ENCODE measurements around the gene ZC3H10. TPM values are rescaled to one million over a fixed set of nuclear protein-coding genes. Genes with fewer than 3 reads are reported as not detected.

Gene ZC3H10
- total and polyA plus RNA-seq, 2 of the 4 experiments (the other 2 are of a cell fraction), result 1.5 to 3.6 TPM

DNA sequence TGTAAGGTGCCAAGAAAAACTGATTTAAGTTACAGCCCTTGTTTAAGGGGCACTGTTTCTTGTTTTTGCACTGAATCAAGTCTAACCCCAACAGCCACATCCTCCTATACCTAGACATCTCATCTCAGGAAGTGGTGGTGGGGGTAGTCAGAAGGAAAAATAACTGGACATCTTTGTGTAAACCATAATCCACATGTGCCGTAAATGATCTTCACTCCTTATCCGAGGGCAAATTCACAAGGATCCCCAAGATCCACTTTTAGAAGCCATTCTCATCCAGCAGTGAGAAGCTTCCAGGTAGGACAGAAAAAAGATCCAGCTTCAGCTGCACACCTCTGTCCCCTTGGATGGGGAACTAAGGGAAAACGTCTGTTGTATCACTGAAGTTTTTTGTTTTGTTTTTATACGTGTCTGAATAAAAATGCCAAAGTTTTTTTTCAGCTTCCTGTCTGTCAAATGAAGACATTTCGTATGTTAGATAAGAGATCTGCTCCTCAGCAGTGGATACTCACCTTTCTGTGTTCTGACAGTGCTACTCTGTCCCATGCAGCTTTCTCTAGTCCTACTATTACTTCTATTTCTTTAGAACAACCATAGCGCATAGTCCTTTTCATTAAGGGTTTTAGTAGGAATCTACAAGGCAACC lies 14.9 kb upstream of the ZC3H10 start (continued):
- TF ChIP-seq SMC3 (IDR thresholded peaks at IDR 0.05; ENCODE audit: low read depth, low read length) (no peak), CEBPB (IDR thresholded peaks at IDR 0.05; ENCODE audit: low read depth, low read length) (no peak)

GRCh38 chr12:56103823-56104108 lies 14.3 kb upstream of the ZC3H10 start:
- no peak overlapping the region for H2BK20ac ChIP-seq (ENCODE audit: low read depth, low read length)
- DNase-seq (no peak), ATAC-seq (ENCODE audit: low read depth) (no peak; the same call in 1 of the 2 replicates)
- H3K23ac ChIP-seq (ENCODE audit: low read depth, low read length), result peak overlapping the region; percentile 52
- H2AFZ ChIP-seq (replicated peaks; ENCODE audit: low read length, poor library complexity), result peak overlapping the region; percentile 95
- BruUV-seq (replicated peaks), result no TSS peak
- peaks cover 12% of the 10 kb centered on the region for H4K20me1 ChIP-seq (ENCODE audit: insufficient read depth, low read length)
- H3K56ac ChIP-seq (ENCODE audit: extremely low read depth, insufficient read depth, low read length), result peak overlapping the region; percentile 66
- ChIA-PET POLR2A (ENCODE audit: unreplicated experiment) (interaction anchor here (0.6 to 1.6 kb wide), 4 partner anchors 13 to 351 kb away, joined by 4 to 14 read pairs (median 4); partner anchors contain the start of gene RPL41), CTCF (interaction anchor here (1.0 to 1.7 kb wide), 3 partner anchors 18 to 56 kb away, joined by 3 to 5 read pairs (median 3); no protein-coding TSS in a partner anchor)
- peak overlapping the region; percentile 49; the same call in 1 of the 2 replicates for H3K4ac ChIP-seq (ENCODE audit: low read depth, low read length)
- H2AK9ac ChIP-seq (replicated peaks; ENCODE audit: low read depth, low read length, poor library complexity), result peak overlapping the region; percentile 62
- H3K36me3 ChIP-seq (ENCODE audit: control insufficient read depth, insufficient read depth, low read length), result peaks cover 12% of the 10 kb centered on the region
- peak overlapping the region; percentile 48 for H3K27ac ChIP-seq (ENCODE audit: insufficient read depth, low read length)
- H2BK120ac ChIP-seq (ENCODE audit: low read depth, low read length), result 0 out of 2 replicates have a peak overlapping the region, but pooled peaks have one; percentile 9
- intact Hi-C loops (cut with micrococcal nuclease), result loop anchor here (1.0 to 10.0 kb wide), 3 partner anchors 24 to 109 kb away; partner anchors contain the start of gene SUOX
- no peaks in the 10 kb centered on the region; the same call in 1 of the 2 replicates for H3K27me3 ChIP-seq (ENCODE audit: control insufficient read depth, insufficient read depth, low read length)
- H3K9ac ChIP-seq (ENCODE audit: low read depth, low read length), result peak overlapping the region; percentile 77
- H3K4me1 ChIP-seq (ENCODE audit: control insufficient read depth, insufficient read depth, low read length), result peaks cover 5% of the 10 kb centered on the region; the same call in 1 of the 2 replicates
- dilution Hi-C loops (cut with HindIII; ENCODE audit: low sequenced_read_pairs, unreplicated experiment), result no loop called here
- peak overlapping the region; percentile 4 to 69; a peak in 2 of 4 replicates for H4K8ac ChIP-seq (ENCODE audit: low read depth in 2 of 2, low read length in 2 of 2)
- H3K14ac ChIP-seq (replicated peaks; ENCODE audit: low read depth, low read length), result peak overlapping the region; percentile 73; the same call in 1 of the 2 replicates
- peaks cover 15 to 24% of the 10 kb centered on the region in 2 experiments; a peak in 3 of 4 replicates for H3K79me1 ChIP-seq (ENCODE audit: low read depth in 1 of 2, low read length in 2 of 2)
- peak overlapping the region; percentile 78 for H3K4me3 ChIP-seq (ENCODE audit: insufficient read depth, low read depth, low read length)
- no peak overlapping the region for H3K18ac ChIP-seq (ENCODE audit: low read depth, low read length)
- no peaks in the 10 kb centered on the region for H3K9me3 ChIP-seq (ENCODE audit: control insufficient read depth, insufficient read depth, low read length)
- 0 out of 2 replicates have a peak overlapping the region, but pooled peaks have one; percentile 20 for H4K91ac ChIP-seq (ENCODE audit: insufficient read depth, low read depth, low read length)
- WGBS, 2 experiments (ENCODE audit: extremely low coverage in 2 of 2, insufficient read length in 1 of 2), result 0% methylated on average over 1 of the region's 8 CpGs; no CpG with 5 or more reads in 1 of the 2 experiments
- peak overlapping the region; percentile 36 for H4K5ac ChIP-seq (ENCODE audit: low read depth, low read length)
- no peak overlapping the region for H2BK15ac ChIP-seq (ENCODE audit: low read depth, low read length)
- H3K4me2 ChIP-seq (ENCODE audit: low read depth, low read length), result peak overlapping the region; percentile 79
- in situ Hi-C loops (cut with MboI; ENCODE audit: low sequenced_read_pairs), result no loop called here
- peak overlapping the region; percentile 37 for H2BK5ac ChIP-seq (ENCODE audit: low read depth, low read length, poor library complexity, severe bottlenecking)
- H2AK5ac ChIP-seq (ENCODE audit: low read depth, low read length), result peak overlapping the region; percentile 14
- H3K9me1 ChIP-seq (ENCODE audit: insufficient read depth, low read length), result 0 out of 2 replicates have a peak, but pooled peaks cover 2% of the 10 kb centered on the region
- no peak for TF ChIP-seq NFE2L2 (IDR thresholded peaks at IDR 0.05; ENCODE audit: low read depth, low read length)
- no peak for TF ChIP-seq BHLHE40 (IDR thresholded peaks at IDR 0.05; ENCODE audit: low read depth, low read length)
- TF ChIP-seq MAFK (IDR thresholded peaks at IDR 0.05; ENCODE audit: low read depth, low read length), result no peak
- no peak for TF ChIP-seq FOS (IDR thresholded peaks at IDR 0.05; ENCODE audit: low read depth, low read length)
- TF ChIP-seq RCOR1 (IDR thresholded peaks at IDR 0.05; ENCODE audit: insufficient replicate concordance, low read length), result no peak
- TF ChIP-seq CHD1 (IDR thresholded peaks at IDR 0.05; ENCODE audit: low read depth, low read length), result no peak
- no peak for TF ChIP-seq RAD21 (IDR thresholded peaks at IDR 0.05; ENCODE audit: low read length)
- TF ChIP-seq SMC3 (IDR thresholded peaks at IDR 0.05; ENCODE audit: low read depth, low read length), result no peak
- TF ChIP-seq CTCF (conservative IDR thresholded peaks at IDR 0.05; ENCODE audit: low read depth, low read length), result no peak
- TF ChIP-seq MAZ (IDR thresholded peaks at IDR 0.05; ENCODE audit: borderline replicate concordance, low read depth, low read length), result no peak
- TF ChIP-seq ELK1 (IDR thresholded peaks at IDR 0.05; ENCODE audit: borderline replicate concordance, low read depth, low read length), result no peak
- TF ChIP-seq RFX5 (IDR thresholded peaks at IDR 0.05; ENCODE audit: low read depth, low read length), result no peak

Data from IMR-90 (cell line).